Thyroid gland (tissue), 4 donors: ENCODE results near the gene ANKLE2. TPM values are rescaled to one million over a fixed set of nuclear protein-coding genes. Genes with fewer than 3 reads are reported as not detected.

ENCODE experiments used
- DNase-seq, 2 donors: peaks; one replicate each; pipeline ENCODE4 v3.0.0-alpha.2; 2019
- H3K27ac ChIP-seq, 3 donors: fragments of 200-600 bp; sonication (generic); 1 replicate in 2 of 3; 2 replicates in 1 of 3; pipeline ENCODE4 v1.5.1; 2016 to 2019; ENCODE audit warnings: mild to moderate bottlenecking in 1 of 3, moderate library complexity in 1 of 3
- H3K27me3 ChIP-seq: fragments of 200-600 bp; sonication (generic); one replicate; pipeline ENCODE4 v1.5.1; 2019
- H3K36me3 ChIP-seq, 2 donors: fragments of 200-600 bp; sonication (generic); one replicate each; pipeline ENCODE4 v1.5.1; 2016 to 2019
- H3K4me1 ChIP-seq, 2 donors: fragments of 200-600 bp; sonication (generic); one replicate each; pipeline ENCODE4 v1.5.1; 2017 to 2019
- H3K4me3 ChIP-seq, 3 donors: fragments of 200-600 bp; sonication (generic); replicated peaks in 1 of 3; 1 replicate in 2 of 3; 2 replicates in 1 of 3; pipeline ENCODE4 v1.5.1; 2016; ENCODE audit warnings: mild to moderate bottlenecking in 1 of 3
- H3K9me3 ChIP-seq: fragments of 200-600 bp; sonication (generic); one replicate; pipeline ENCODE4 v1.5.1; 2017
- CTCF ChIP-seq, 6 experiments: fragments of 200-600 bp in 3 of 6; fragments of 450-650 bp in 3 of 6; sonication (generic) in 3 of 6; IDR thresholded peaks; one replicate each; pipeline ENCODE4 v1.5.1; 2016 to 2019; ENCODE audit warnings: antibody characterized with exemption in 6 of 6, mild to moderate bottlenecking in 2 of 6, inconsistent platforms in 1 of 6, moderate library complexity in 1 of 6
- POLR2A ChIP-seq, 2 donors: fragments of 450-650 bp; IDR thresholded peaks; one replicate each; pipeline ENCODE4 v1.6.1; 2017; ENCODE audit warnings: antibody characterized with exemption in 2 of 2, mild to moderate bottlenecking in 2 of 2, moderate library complexity in 1 of 2
- WGBS, 2 donors: methylation state at CpG; one replicate each; pipeline ENCODE4 v1.1.5; 2017; 5-methylcytosine and 5-hydroxymethylcytosine counted together
- intact Hi-C: fragments of 100-400 bp; cut with DNase I; formaldehyde crosslinking; loops from one replicate; pipeline ENCODE4 v1.15.1; 2023
- total RNA-seq, 4 donors: library from RNA; depleted of rRNA; stranded (reverse); fragments of >200 nt; gene quantifications; one replicate each; pipeline ENCODE4 v1.2.3, GENCODE V29; 2016

The ANKLE2 gene
- total RNA-seq, 4 donors from 2014 or later, result 50.7 to 70.7 (median 55.3) TPM

- H3K27me3 ChIP-seq, result no peaks in the 10 kb centered on the region
- no peaks in the 10 kb centered on the region for H3K4me1 ChIP-seq
- no peaks in the 10 kb centered on the region for H3K9me3 ChIP-seq
- H3K36me3 ChIP-seq, result peaks cover 74 to 75% of the 10 kb centered on the region in 2 donors
- no peak overlapping the region for H3K4me3 ChIP-seq
- intact Hi-C loops, result no loop called here
- no peak for DNase-seq
- no peak for TF ChIP-seq CTCF (IDR thresholded peaks at IDR 0.05)
- no peak for TF ChIP-seq POLR2A (IDR thresholded peaks at IDR 0.05)
- H3K27ac ChIP-seq, result no peak overlapping the region
- WGBS, 2 donors, result 92% methylated on average over 3 of the region's 3 CpGs
These were observed 15.0 kb downstream of the ANKLE2 start for GRCh38 chr12:132746613-132747012.

- Histone ChIP-seq H3K4me3 (no peak overlapping the region), H3K4me1 (no peaks in the 10 kb centered on the region), H3K27ac (no peak overlapping the region), H3K9me3 (no peaks in the 10 kb centered on the region), H3K36me3 (peaks cover 77 to 82% of the 10 kb centered on the region in 2 donors), H3K27me3 (no peaks in the 10 kb centered on the region)
- no peak for DNase-seq
- intact Hi-C loops, result no loop called here
- no peak for TF ChIP-seq POLR2A (IDR thresholded peaks at IDR 0.05)
- TF ChIP-seq CTCF (IDR thresholded peaks at IDR 0.05), result no peak
- 97 to 98% methylated on average over 13 of the region's 13 CpGs for WGBS, 2 donors
These were observed 17.8 kb downstream of the ANKLE2 start for GRCh38 chr12:132743831-132744230.

GRCh38 chr12:132741620-132742019, 20.0 kb downstream of the ANKLE2 start:
- Histone ChIP-seq H3K36me3 (peaks cover 62 to 73% of the 10 kb centered on the region in 2 donors), H3K4me3 (no peak overlapping the region), H3K27me3 (no peaks in the 10 kb centered on the region), H3K4me1 (no peaks in the 10 kb centered on the region), H3K9me3 (no peaks in the 10 kb centered on the region), H3K27ac (no peak overlapping the region)
- 90 to 96% methylated on average over 8 of the region's 8 CpGs for WGBS, 2 donors
- TF ChIP-seq CTCF (IDR thresholded peaks at IDR 0.05) (no peak), POLR2A (IDR thresholded peaks at IDR 0.05) (no peak)
- intact Hi-C loops, result no loop called here
- no peak for DNase-seq

GRCh38 chr12:132740652-132741051, 21.0 kb downstream of the ANKLE2 start:
- Histone ChIP-seq H3K36me3 (peaks cover 68 to 74% of the 10 kb centered on the region in 2 donors), H3K9me3 (no peaks in the 10 kb centered on the region), H3K4me3 (no peak overlapping the region), H3K4me1 (no peaks in the 10 kb centered on the region), H3K27me3 (no peaks in the 10 kb centered on the region), H3K27ac (no peak overlapping the region)
- TF ChIP-seq CTCF (IDR thresholded peaks at IDR 0.05) (no peak), POLR2A (IDR thresholded peaks at IDR 0.05) (no peak)
- intact Hi-C loops, result no loop called here
- WGBS, 2 donors, result 88 to 95% methylated on average over 11 of the region's 11 CpGs
- no peak for DNase-seq

- WGBS, 2 donors, result 93 to 94% methylated on average over 6 of the region's 6 CpGs
- no peak for TF ChIP-seq CTCF (IDR thresholded peaks at IDR 0.05)
- TF ChIP-seq POLR2A (IDR thresholded peaks at IDR 0.05), result no peak
- Histone ChIP-seq H3K9me3 (no peaks in the 10 kb centered on the region), H3K27ac (no peak overlapping the region), H3K27me3 (no peaks in the 10 kb centered on the region), H3K36me3 (peaks cover 68 to 74% of the 10 kb centered on the region in 2 donors), H3K4me1 (no peaks in the 10 kb centered on the region), H3K4me3 (no peak overlapping the region)
- DNase-seq, result no peak
- intact Hi-C loops, result no loop called here
These were observed 21.4 kb downstream of the ANKLE2 start for GRCh38 chr12:132740313-132740646.
